Left lung (tissue), 10 donors: ENCODE data around the gene CCSER2. TPM values are rescaled to one million over a fixed set of nuclear protein-coding genes. Genes with fewer than 3 reads are reported as not detected.

Source experiments
- ATAC-seq: fragments of 200-7000 bp; cut with Tn5 transposase; one replicate; pipeline ENCODE4 v1.9.1; 2020; ENCODE audit warnings: moderate library complexity
- DNase-seq, 4 donors: peaks; one replicate each; pipeline ENCODE4 v3.0.0-alpha.2; 2013 to 2020
- H3K27ac ChIP-seq, 2 donors: fragments of 200-600 bp; sonication (generic) in 1 of 2; one replicate each; pipeline versions ENCODE4 v1.5.0 to v1.8.0; 2020 to 2021
- H3K27me3 ChIP-seq, 2 donors: fragments of 200-600 bp; sonication (generic) in 1 of 2; one replicate each; pipeline versions ENCODE4 v1.5.0 to v1.8.0; 2020 to 2021
- H3K36me3 ChIP-seq, 2 donors: fragments of 200-600 bp; sonication (generic) in 1 of 2; one replicate each; pipeline versions ENCODE4 v1.5.0 to v1.8.0; 2020 to 2021
- H3K4me1 ChIP-seq, 2 donors: fragments of 200-600 bp; one replicate each; pipeline ENCODE4 v1.8.0; 2021
- H3K4me3 ChIP-seq, 2 donors: fragments of 200-600 bp; sonication (generic) in 1 of 2; one replicate each; pipeline versions ENCODE4 v1.5.0 to v1.8.0; 2020 to 2021; ENCODE audit warnings: mild to moderate bottlenecking in 1 of 2
- H3K9me3 ChIP-seq, 2 donors: fragments of 200-600 bp; sonication (generic) in 1 of 2; one replicate each; pipeline versions ENCODE4 v1.5.0 to v1.8.0; 2020 to 2021
- CTCF ChIP-seq, 2 donors: fragments of 200-600 bp; sonication (generic) in 1 of 2; IDR thresholded peaks; one replicate each; pipeline versions ENCODE4 v1.5.0 to v1.8.0; 2021; ENCODE audit warnings: antibody characterized with exemption in 2 of 2
- intact Hi-C, 2 donors: fragments of 100-400 bp; cut with DNase I; formaldehyde crosslinking; loops; one replicate each; pipeline versions ENCODE4 v1.11.2 to v1.14.2; 2022
- polyA plus RNA-seq, 6 donors: library from polyadenylated mRNA; unstranded; fragments of 120-200 nt; gene quantifications; one replicate each; pipeline ENCODE4 v1.2.1, GENCODE V29; 2013; ENCODE audit not compliant: insufficient read length in 6 of 6
- total RNA-seq, 2 donors: library from RNA; stranded (reverse); fragmentation: NEBNext Ultra II Directional; extraction: Animal tissue kit (Norgen Biotek cat#: 25700); gene quantifications; one replicate each; pipeline ENCODE4 v1.2.1, GENCODE V29; 2021
- donor health status: DM: no; HTN: yes; CAD: no.
- donor health status: DM: no; HTN: no; CAD: no.

CCSER2 gene
- total and polyA plus RNA-seq, 8 donors, result 32.7 to 65.5 (median 37.9) TPM

- H3K4me3 ChIP-seq, result peak overlapping the region; percentile 83
- H3K36me3 ChIP-seq, result no peaks in the 10 kb centered on the region
- DNase-seq (peak in 1 of 4 donors; percentile 24), ATAC-seq (peak; percentile 21)
- intact Hi-C loops, result no loop called here
- H3K27me3 ChIP-seq, result no peaks in the 10 kb centered on the region
- H3K9me3 ChIP-seq, result no peaks in the 10 kb centered on the region
- peak overlapping the region; percentile 93 to 96 for H3K27ac ChIP-seq
- H3K4me1 ChIP-seq, result peaks cover 10 to 54% of the 10 kb centered on the region in 2 donors
- no peak for TF ChIP-seq CTCF (IDR thresholded peaks at IDR 0.05)
Observed at GRCh38 chr10:84329196-84329611, 815 bp downstream of the CCSER2 start.

GRCh38 chr10:84329986-84330651 lies 1.7 kb downstream of the CCSER2 start:
- Histone ChIP-seq H3K36me3 (no peaks in the 10 kb centered on the region), H3K27me3 (no peaks in the 10 kb centered on the region), H3K4me1 (peaks cover 10 to 63% of the 10 kb centered on the region in 2 donors), H3K4me3 (peak overlapping the region in 1 of 2 donors; percentile 83), H3K27ac (peak overlapping the region; percentile 93 to 96), H3K9me3 (no peaks in the 10 kb centered on the region)
- DNase-seq (no peak), ATAC-seq (no peak)
- no peak for TF ChIP-seq CTCF (IDR thresholded peaks at IDR 0.05)
- intact Hi-C loops, result no loop called here

DNA sequence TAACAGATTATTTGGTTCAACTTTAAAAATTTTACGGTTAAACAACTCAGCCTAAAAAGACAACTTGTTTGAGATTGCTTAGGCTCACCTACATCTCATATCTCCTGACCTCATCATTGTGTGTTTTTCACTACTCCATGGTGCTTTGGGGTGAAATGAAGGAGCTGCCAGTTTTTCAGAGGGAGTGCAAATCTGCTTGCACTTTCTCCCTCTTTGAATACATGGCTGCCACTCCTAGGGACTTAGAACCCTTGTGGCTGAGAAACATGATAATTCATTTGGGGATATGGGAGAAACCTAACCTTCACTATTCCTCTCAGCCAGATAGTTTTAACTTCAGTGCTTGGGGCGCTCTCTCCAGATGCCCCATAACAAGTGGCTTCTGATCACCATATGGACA lies 2.7 kb downstream of the CCSER2 start:
- Histone ChIP-seq H3K27me3 (no peaks in the 10 kb centered on the region), H3K4me3 (no peak overlapping the region), H3K4me1 (peaks cover 16 to 72% of the 10 kb centered on the region in 2 donors), H3K36me3 (no peaks in the 10 kb centered on the region), H3K27ac (peak overlapping the region in 1 of 2 donors; percentile 93), H3K9me3 (no peaks in the 10 kb centered on the region)
- no peak for TF ChIP-seq CTCF (IDR thresholded peaks at IDR 0.05)
- intact Hi-C loops, result no loop called here
- ATAC-seq (no peak), DNase-seq (no peak)

GRCh38 chr10:84333864-84334451 lies 5.6 kb downstream of the CCSER2 start:
- peak; percentile 6 for ATAC-seq
- no peak overlapping the region for H3K27ac ChIP-seq
- no peaks in the 10 kb centered on the region for H3K27me3 ChIP-seq
- no peak overlapping the region for H3K4me3 ChIP-seq
- peaks cover 21 to 89% of the 10 kb centered on the region in 2 donors for H3K4me1 ChIP-seq
- TF ChIP-seq CTCF (IDR thresholded peaks at IDR 0.05), result no peak
- H3K9me3 ChIP-seq, result no peaks in the 10 kb centered on the region
- intact Hi-C loops, result no loop called here
- H3K36me3 ChIP-seq, result no peaks in the 10 kb centered on the region
- DNase-seq, result no peak

- no peak overlapping the region for H3K4me3 ChIP-seq
- H3K4me1 ChIP-seq, result peaks cover 13 to 83% of the 10 kb centered on the region in 2 donors
- no peak for TF ChIP-seq CTCF (IDR thresholded peaks at IDR 0.05)
- ATAC-seq (no peak), DNase-seq (peak in 1 of 4 donors; percentile 36)
- no peaks in the 10 kb centered on the region for H3K27me3 ChIP-seq
- H3K9me3 ChIP-seq, result no peaks in the 10 kb centered on the region
- H3K36me3 ChIP-seq, result no peaks in the 10 kb centered on the region
- no peak overlapping the region for H3K27ac ChIP-seq
- intact Hi-C loops, result no loop called here
Observed at GRCh38 chr10:84334811-84335210, 6.4 kb downstream of the CCSER2 start.
